PC-3 (cell line): ENCODE results near the gene S100A8. TPM values are rescaled to one million over a fixed set of nuclear protein-coding genes. Genes with fewer than 3 reads are reported as not detected.

ENCODE experiments used
- ATAC-seq: fragments of 200-7000 bp; cut with Tn5 transposase; 2 replicates; pipeline ENCODE4 v1.9.1; 2020; ENCODE audit warnings: mild to moderate bottlenecking, moderate library complexity
- BruUV-seq: library from RNA; stranded (reverse); fragments of 400-500 nt; replicated peaks from 2 replicates; lab custom pipeline; 2021; lab: Mats Ljungman, UMichigan
- CTCF ChIA-PET: fragments of 300-600 bp; sonication (Branson Sonifier 250); formaldehyde crosslinking; loops from one replicate; lab custom pipeline; 2022; ENCODE audit warnings: antibody characterized with exemption; lab: Charles Lee
- POLR2A ChIA-PET: fragments of 300-600 bp; sonication (Branson Sonifier 250); formaldehyde crosslinking; loops from one replicate; lab custom pipeline; 2022; ENCODE audit warnings: antibody characterized with exemption; ENCODE audit not compliant: unreplicated experiment; lab: Charles Lee
- DNase-seq: peaks from one replicate; pipeline ENCODE4 v3.0.0-alpha.2; 2015
- H2AFZ ChIP-seq: fragments of 300-600 bp; sonication (generic); 2 replicates; pipeline ENCODE4 v1.6.0; 2016; ENCODE audit warnings: antibody characterized with exemption, low read length
- H3F3A ChIP-seq: fragments of 300-600 bp; sonication (generic); one replicate; pipeline ENCODE4 v1.6.0; 2017; ENCODE audit warnings: antibody characterized with exemption, low read length, control low read depth, mild to moderate bottlenecking; ENCODE audit not compliant: unreplicated experiment
- H3K27ac ChIP-seq: fragments of 300-600 bp; sonication (generic); 2 replicates; pipeline ENCODE4 v1.5.1; 2016; ENCODE audit warnings: mild to moderate bottlenecking, low read length
- H3K27me3 ChIP-seq: fragments of 300-600 bp; sonication (generic); 2 replicates; pipeline ENCODE4 v1.6.1; 2016; ENCODE audit warnings: low read length, mixed read lengths
- H3K36me3 ChIP-seq: fragments of 300-600 bp; sonication (generic); 2 replicates; pipeline ENCODE4 v1.6.1; 2016; ENCODE audit warnings: low read depth, mixed run types, low read length, mixed read lengths
- H3K4me1 ChIP-seq: fragments of 300-600 bp; sonication (generic); 2 replicates; pipeline ENCODE4 v1.5.1; 2016; ENCODE audit warnings: low read length; ENCODE audit not compliant: insufficient read depth
- H3K4me2 ChIP-seq: fragments of 300-600 bp; sonication (generic); 2 replicates; pipeline ENCODE4 v1.6.0; 2016; ENCODE audit warnings: low read length
- H3K4me3 ChIP-seq: fragments of 300-600 bp; sonication (generic); 2 replicates; pipeline ENCODE4 v1.5.1; 2016; ENCODE audit warnings: mild to moderate bottlenecking, low read length, mixed read lengths
- H3K79me2 ChIP-seq: fragments of 300-600 bp; sonication (generic); 2 replicates; pipeline ENCODE4 v1.6.1; 2017; ENCODE audit warnings: low read length, mixed read lengths
- H3K9ac ChIP-seq: fragments of 300-600 bp; sonication (generic); 2 replicates; pipeline ENCODE4 v1.6.0; 2016; ENCODE audit warnings: mild to moderate bottlenecking, low read length
- H3K9me2 ChIP-seq: fragments of 300-600 bp; sonication (generic); replicated peaks from 2 replicates; pipeline ENCODE4 v1.6.1; 2016; ENCODE audit warnings: mixed run types, low read length, mixed read lengths
- H3K9me3 ChIP-seq: fragments of 300-600 bp; sonication (generic); 2 replicates; pipeline ENCODE4 v1.6.1; 2016; ENCODE audit warnings: low read length, mixed read lengths
- H4K20me1 ChIP-seq: fragments of 300-600 bp; sonication (generic); 2 replicates; pipeline ENCODE4 v1.6.1; 2016; ENCODE audit warnings: low read length, mixed read lengths
- EZH2 ChIP-seq: fragments of 300-600 bp; sonication (generic); IDR thresholded peaks from one replicate; pipeline ENCODE4 v1.6.1; 2017; ENCODE audit warnings: antibody characterized with exemption, mild to moderate bottlenecking, low read length; ENCODE audit not compliant: unreplicated experiment
- EZH2phosphoT487 ChIP-seq: fragments of 300-600 bp; sonication (generic); IDR thresholded peaks from 2 replicates; pipeline ENCODE4 v1.6.1; 2018; ENCODE audit warnings: mild to moderate bottlenecking, antibody characterized with exemption, low read length, borderline replicate concordance
- intact Hi-C: fragments of 100-400 bp; cut with micrococcal nuclease; formaldehyde crosslinking; loops from 2 replicates; pipeline ENCODE4 v1.9.0; 2023
- total RNA-seq: library from RNA; depleted of rRNA; stranded (reverse); fragments of >200 nt; gene quantifications from 2 replicates; pipeline ENCODE4 v1.2.3, GENCODE V29; 2014
- TF ChIP-seq, protein P1 (sequence below): fragments of 300-600 bp; sonication (generic); conservative IDR thresholded peaks from 2 replicates; pipeline ENCODE4 v1.5.1; 2017; ENCODE audit warnings: antibody characterized with exemption, low read depth, mild to moderate bottlenecking, low read length

S100A8 gene
- total RNA-seq, 1 experiment from 2014 or later: 0.29 TPM

DNA sequence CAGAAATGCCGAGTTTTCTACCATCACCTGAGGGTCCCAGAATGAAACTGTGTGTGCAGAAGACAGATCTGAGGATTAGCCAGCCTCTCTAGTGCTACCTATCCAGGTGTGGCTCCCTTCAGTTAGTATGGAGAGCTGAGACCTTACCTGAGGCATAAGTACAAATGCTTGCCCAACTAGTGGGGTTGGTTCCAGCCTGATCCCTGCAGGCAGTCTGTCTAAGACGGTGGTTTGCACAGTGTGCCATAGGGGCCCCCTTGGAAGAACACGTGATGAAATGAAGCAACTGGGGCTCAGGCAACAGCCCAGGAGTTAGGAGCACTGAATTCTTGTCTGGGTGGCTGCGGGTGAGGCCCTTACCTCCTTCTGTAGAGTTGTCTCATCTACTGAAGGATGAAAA is 41.1 kb upstream of the S100A8 start:
- Histone ChIP-seq H4K20me1 (no peaks in the 10 kb centered on the region), H3K9me2 (no peaks in the 10 kb centered on the region), H3K9me3 (no peaks in the 10 kb centered on the region), H3K36me3 (no peaks in the 10 kb centered on the region), H2AFZ (no peak overlapping the region), H3K27me3 (peaks cover 72% of the 10 kb centered on the region), H3K9ac (no peak overlapping the region), H3F3A (no peaks in the 10 kb centered on the region), H3K79me2 (no peaks in the 10 kb centered on the region), H3K4me1 (no peaks in the 10 kb centered on the region), H3K4me2 (no peak overlapping the region), H3K27ac (no peak overlapping the region), H3K4me3 (no peak overlapping the region)
- no TSS peak for BruUV-seq
- ATAC-seq (no peak), DNase-seq (no peak)
- TF ChIP-seq, protein P1, sequence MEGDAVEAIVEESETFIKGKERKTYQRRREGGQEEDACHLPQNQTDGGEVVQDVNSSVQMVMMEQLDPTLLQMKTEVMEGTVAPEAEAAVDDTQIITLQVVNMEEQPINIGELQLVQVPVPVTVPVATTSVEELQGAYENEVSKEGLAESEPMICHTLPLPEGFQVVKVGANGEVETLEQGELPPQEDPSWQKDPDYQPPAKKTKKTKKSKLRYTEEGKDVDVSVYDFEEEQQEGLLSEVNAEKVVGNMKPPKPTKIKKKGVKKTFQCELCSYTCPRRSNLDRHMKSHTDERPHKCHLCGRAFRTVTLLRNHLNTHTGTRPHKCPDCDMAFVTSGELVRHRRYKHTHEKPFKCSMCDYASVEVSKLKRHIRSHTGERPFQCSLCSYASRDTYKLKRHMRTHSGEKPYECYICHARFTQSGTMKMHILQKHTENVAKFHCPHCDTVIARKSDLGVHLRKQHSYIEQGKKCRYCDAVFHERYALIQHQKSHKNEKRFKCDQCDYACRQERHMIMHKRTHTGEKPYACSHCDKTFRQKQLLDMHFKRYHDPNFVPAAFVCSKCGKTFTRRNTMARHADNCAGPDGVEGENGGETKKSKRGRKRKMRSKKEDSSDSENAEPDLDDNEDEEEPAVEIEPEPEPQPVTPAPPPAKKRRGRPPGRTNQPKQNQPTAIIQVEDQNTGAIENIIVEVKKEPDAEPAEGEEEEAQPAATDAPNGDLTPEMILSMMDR: no peak
- TF ChIP-seq EZH2 (no peak), EZH2phosphoT487 (no peak)
- intact Hi-C loops: no loop called here
- CTCF ChIA-PET: no interaction called here
- POLR2A ChIA-PET: no interaction called here

DNA sequence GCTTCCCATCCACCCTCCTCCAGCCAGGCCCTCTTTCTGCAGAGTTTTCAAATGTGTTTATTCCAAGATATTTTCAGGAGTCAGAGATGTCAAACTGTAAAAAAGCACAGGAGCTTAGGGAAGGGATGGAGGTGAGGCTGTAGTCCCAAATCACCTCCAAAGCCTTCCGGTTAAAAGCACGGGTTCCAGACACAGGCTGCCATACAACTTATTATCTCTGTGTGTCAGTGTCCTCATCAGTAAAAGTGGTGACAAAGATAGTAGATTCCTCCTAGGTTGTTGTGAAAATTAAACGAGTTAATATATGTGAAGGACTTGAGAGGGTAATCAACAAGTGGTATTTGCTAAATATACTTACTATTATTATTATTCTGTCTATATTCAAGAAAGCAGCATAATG is 40.6 kb upstream of the S100A8 start:
- H3K4me2 ChIP-seq: no peak overlapping the region
- no peaks in the 10 kb centered on the region for H3F3A ChIP-seq
- ATAC-seq (no peak), DNase-seq (no peak)
- no peak overlapping the region for H3K27ac ChIP-seq
- no peak overlapping the region for H2AFZ ChIP-seq
- H3K9me2 ChIP-seq: no peaks in the 10 kb centered on the region
- no peak overlapping the region for H3K4me3 ChIP-seq
- H3K9me3 ChIP-seq: no peaks in the 10 kb centered on the region
- no peaks in the 10 kb centered on the region for H3K79me2 ChIP-seq
- H4K20me1 ChIP-seq: no peaks in the 10 kb centered on the region
- no TSS peak for BruUV-seq
- TF ChIP-seq, protein P1: no peak
- TF ChIP-seq EZH2phosphoT487: no peak
- no peak for TF ChIP-seq EZH2
- no peaks in the 10 kb centered on the region for H3K4me1 ChIP-seq
- intact Hi-C loops: no loop called here
- ChIA-PET POLR2A (no interaction called here), CTCF (no interaction called here)
- H3K27me3 ChIP-seq: peaks cover 72% of the 10 kb centered on the region
- H3K9ac ChIP-seq: no peak overlapping the region
- no peaks in the 10 kb centered on the region for H3K36me3 ChIP-seq

DNA sequence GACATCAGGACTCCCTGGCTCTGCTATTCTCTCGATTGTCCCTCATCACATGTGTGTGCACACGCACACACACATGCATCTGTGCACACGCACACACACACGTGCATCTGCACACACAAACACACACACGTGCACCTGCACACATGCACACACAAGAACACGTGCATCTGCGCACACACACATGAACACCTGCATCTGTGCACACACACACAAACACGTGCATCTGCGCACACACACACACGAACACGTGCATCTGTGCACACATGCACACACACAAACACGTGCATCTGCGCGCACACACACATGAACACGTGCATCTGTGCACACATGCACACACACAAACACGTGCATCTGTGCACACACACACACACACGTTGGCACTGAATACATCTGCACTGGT is 40.1 kb upstream of the S100A8 start:
- no peak for ATAC-seq
- Histone ChIP-seq H3K27ac (no peak overlapping the region), H3K9ac (no peak overlapping the region), H3K4me3 (no peak overlapping the region), H2AFZ (no peak overlapping the region), H3K36me3 (no peaks in the 10 kb centered on the region), H3K9me3 (no peaks in the 10 kb centered on the region), H3K4me2 (no peak overlapping the region), H3K27me3 (peaks cover 72% of the 10 kb centered on the region), H4K20me1 (no peaks in the 10 kb centered on the region), H3F3A (no peaks in the 10 kb centered on the region), H3K4me1 (no peaks in the 10 kb centered on the region), H3K79me2 (no peaks in the 10 kb centered on the region), H3K9me2 (no peaks in the 10 kb centered on the region)
- intact Hi-C loops: no loop called here
- BruUV-seq: no TSS peak
- ChIA-PET POLR2A (no interaction called here), CTCF (no interaction called here)
- no peak for DNase-seq
- TF ChIP-seq EZH2phosphoT487: no peak
- TF ChIP-seq, protein P1: no peak
- TF ChIP-seq EZH2: no peak
